Measurements from ENCODE around the gene PSMD7. TPM values are rescaled to one million over a fixed set of nuclear protein-coding genes. Genes with fewer than 3 reads are reported as not detected.

The PSMD7 gene
- total RNA-seq, 4 donors from 2014 or later: 62.2 to 100 (median 74.1) TPM

DNA sequence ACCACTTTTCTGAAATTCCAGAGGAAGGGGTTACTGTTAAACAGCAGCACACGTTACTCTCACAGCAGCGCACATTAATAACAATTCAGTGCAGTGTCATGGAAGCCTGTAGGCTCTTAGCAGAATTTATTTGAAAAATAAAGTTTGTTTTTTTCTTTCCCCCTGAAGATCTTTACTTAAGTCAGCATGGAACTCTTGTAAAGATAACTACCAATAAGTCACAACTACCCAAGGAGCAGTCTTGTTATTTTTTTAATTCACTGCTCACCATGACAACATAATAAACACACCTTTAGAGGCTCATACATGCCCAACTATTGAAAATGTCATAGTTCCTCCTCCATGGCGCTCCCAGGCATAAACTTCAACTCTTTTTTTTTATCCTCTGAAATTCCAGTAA is 31.8 kb upstream of the PSMD7 start:
- TF ChIP-seq, protein P1, sequence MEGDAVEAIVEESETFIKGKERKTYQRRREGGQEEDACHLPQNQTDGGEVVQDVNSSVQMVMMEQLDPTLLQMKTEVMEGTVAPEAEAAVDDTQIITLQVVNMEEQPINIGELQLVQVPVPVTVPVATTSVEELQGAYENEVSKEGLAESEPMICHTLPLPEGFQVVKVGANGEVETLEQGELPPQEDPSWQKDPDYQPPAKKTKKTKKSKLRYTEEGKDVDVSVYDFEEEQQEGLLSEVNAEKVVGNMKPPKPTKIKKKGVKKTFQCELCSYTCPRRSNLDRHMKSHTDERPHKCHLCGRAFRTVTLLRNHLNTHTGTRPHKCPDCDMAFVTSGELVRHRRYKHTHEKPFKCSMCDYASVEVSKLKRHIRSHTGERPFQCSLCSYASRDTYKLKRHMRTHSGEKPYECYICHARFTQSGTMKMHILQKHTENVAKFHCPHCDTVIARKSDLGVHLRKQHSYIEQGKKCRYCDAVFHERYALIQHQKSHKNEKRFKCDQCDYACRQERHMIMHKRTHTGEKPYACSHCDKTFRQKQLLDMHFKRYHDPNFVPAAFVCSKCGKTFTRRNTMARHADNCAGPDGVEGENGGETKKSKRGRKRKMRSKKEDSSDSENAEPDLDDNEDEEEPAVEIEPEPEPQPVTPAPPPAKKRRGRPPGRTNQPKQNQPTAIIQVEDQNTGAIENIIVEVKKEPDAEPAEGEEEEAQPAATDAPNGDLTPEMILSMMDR (IDR thresholded peaks at IDR 0.05; ENCODE audit: low read depth): no peak

DNA sequence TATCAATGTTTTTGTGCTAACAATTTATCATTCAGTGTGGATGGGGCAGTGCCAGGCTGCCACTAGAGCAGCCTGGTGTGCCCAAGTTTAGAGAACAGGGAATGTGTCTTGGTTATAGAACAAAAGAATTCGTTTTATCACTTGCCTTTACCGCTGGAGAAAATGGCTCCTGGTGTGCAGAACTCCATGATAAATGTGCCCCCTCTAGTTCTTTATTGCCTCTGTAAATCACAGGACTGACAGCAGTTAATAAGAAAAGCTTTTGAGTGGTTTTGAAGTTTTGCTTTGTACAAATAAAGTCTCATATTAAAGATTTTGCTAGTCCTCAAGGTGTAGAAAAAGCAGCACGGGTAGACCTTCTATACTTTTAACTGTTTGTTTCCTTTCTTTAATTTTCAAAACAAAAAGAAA is 28.2 kb upstream of the PSMD7 start:
- TF ChIP-seq, protein P1 (IDR thresholded peaks at IDR 0.05; ENCODE audit: low read depth): no peak

DNA sequence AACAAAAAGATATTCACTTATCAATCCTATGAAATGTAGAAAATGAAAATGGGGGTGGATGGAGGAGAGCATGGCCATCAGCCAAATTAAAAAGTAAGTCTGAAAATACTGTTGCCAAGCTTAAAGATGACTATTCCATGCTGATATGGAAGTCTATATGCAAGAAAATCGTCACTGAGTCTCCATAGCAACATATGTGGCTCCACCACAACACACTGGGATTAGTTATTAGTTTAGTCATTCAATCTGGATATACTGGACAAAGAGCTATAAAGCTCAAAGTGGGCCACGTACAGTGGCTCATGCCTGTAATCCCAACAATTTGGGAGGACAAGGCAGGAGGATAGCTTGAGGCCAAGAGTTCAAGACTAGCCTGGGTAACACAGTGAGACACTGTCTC is 24.7 kb upstream of the PSMD7 start:
- TF ChIP-seq, protein P1 (IDR thresholded peaks at IDR 0.05; ENCODE audit: low read depth): no peak

DNA sequence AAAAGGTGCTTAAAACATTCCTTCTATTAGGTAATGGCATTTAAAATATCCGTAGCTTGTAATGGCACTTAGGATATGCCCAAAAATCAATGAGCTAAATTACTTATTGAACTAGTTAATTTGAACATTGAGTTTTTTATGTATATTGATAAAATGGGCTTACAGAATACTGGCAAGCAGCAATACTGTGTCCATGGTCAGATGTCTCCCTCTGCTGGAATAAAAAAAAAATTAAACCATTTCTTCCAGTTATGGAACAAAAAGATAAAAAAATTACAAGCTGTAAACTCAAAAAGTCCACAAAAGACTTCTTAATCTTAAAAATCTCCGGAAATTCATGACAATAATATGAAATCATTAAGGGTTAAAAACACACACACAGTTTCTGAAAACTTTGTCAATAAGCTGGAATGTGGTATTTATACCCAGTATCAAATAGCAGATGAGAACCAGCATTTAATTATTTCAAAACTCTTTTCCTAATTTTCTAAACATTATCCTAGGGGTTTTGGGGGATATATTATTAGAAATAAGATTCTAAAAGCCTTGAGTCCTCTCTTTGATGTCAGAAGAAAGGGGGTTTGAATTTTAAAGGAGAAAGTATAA is 21.5 kb upstream of the PSMD7 start:
- TF ChIP-seq, protein P1 (IDR thresholded peaks at IDR 0.05; ENCODE audit: low read depth): no peak

DNA sequence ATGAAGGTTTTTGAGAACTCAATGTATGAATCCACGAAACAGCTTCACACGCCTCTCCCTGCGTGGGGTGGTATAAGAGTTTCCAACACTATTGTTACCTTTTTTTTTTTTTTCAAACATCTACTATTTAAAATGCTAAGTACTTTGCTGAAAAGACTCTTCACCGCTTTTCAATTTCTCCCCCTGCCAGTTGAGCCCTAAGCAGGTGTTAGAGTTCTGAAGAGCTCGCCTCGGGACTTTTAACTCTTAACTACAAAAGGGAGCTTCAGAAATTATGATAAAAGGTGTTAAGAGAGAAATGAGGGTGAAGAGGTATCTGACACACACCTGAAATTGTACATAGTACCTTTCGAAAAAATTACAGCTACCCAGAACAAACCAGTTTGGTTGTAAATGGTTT is 20.9 kb upstream of the PSMD7 start:
- TF ChIP-seq, protein P1 (IDR thresholded peaks at IDR 0.05; ENCODE audit: low read depth): no peak

DNA sequence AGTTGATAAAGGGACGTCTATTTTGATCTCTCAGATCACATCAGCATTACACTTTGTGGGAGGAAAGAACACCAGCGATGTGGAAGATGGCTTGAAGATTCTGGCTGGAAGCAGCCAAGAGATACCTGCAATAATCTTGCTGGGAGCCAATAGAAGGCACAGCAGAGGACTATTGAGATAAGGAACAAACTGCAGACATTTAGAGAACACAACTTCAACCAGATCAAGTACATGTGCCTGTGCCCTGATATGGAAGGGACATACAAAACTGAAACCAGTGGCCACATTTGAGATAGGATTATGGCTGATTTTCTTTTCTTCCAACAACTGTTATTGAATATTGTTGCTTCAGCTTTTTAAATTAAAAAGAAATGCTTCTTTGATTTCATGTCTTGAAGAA is 18.6 kb upstream of the PSMD7 start:
- TF ChIP-seq, protein P1 (IDR thresholded peaks at IDR 0.05; ENCODE audit: low read depth): no peak

DNA sequence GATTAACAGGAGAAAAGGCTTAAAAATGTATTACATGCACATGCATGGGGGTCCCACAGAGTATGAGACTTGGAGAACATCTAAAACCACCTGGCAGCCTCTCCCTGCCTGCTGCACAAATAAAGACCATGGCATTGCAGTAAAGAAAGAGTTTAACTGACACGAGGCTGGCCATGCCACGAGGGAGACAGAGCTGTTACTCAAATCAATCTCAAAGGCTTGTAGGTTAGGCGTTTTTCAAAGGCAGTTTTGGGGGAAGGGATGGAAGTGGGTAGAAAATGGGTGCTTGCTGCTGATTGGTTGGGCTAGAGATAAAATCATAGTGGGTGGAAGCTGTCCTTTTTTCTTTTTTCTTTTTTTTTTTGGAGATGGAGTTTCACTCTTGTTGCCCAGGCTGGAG is 17.3 kb upstream of the PSMD7 start:
- TF ChIP-seq, protein P1 (IDR thresholded peaks at IDR 0.05; ENCODE audit: low read depth): no peak

All from subcutaneous adipose tissue (tissue), 4 donors.